ENCODE results near the gene NECTIN2.
A peak's percentile ranks its signal among the peaks of the same experiment; 100 is the strongest.
"Not testable (repeated sequence)": the region's sequence is repeated elsewhere in the genome, so short reads cannot be mapped to it uniquely, and the experiment has no call there.

Gene NECTIN2

GRCh38 chr19:44911896-44912295 lies 65.8 kb downstream of the NECTIN2 start:
- DNase-seq, result not testable (repeated sequence)

GRCh38 chr19:44912854-44913253 lies 66.8 kb downstream of the NECTIN2 start:
- no peak for DNase-seq

GRCh38 chr19:44913512-44914432 lies 67.7 kb downstream of the NECTIN2 start:
- not testable (repeated sequence) for DNase-seq

- peak; percentile 69 for DNase-seq
Measured at GRCh38 chr19:44914433-44915206, 68.5 kb downstream of the NECTIN2 start, which contains the start of gene APOC1. Gene APOC1, plus strand, starts transcription at chr19:44914608. Its CDS starts 284 bp downstream, at chr19:44914892.

- DNase-seq, result no peak
Measured at GRCh38 chr19:44924243-44924725, 78.2 kb downstream of the NECTIN2 start.

GRCh38 chr19:44925114-44925891 lies 79.2 kb downstream of the NECTIN2 start:
- no peak for DNase-seq

GRCh38 chr19:44926245-44927077 lies 80.4 kb downstream of the NECTIN2 start:
- not testable (repeated sequence) for DNase-seq

- no peak for DNase-seq
Measured at GRCh38 chr19:44927746-44928145, 81.6 kb downstream of the NECTIN2 start.

- DNase-seq, result no peak
Measured at GRCh38 chr19:44930088-44930487, 84.0 kb downstream of the NECTIN2 start.

- DNase-seq, result no peak
Measured at GRCh38 chr19:44931541-44931940, 85.4 kb downstream of the NECTIN2 start.

All from activated T-cell treated with anti-CD3 and anti-CD28 coated beads for 4 hours (primary cell).